HG03039 (cell line): Measurements from ENCODE around the gene CLASP2.

Experiments
- ATAC-seq: cut with Tn5 transposase; IDR thresholded peaks from one replicate; pipeline ENCODE4 v1.9.1; 2021; ENCODE audit warnings: mild to moderate bottlenecking, moderate library complexity; ENCODE audit not compliant: unreplicated experiment

CLASP2 gene

DNA sequence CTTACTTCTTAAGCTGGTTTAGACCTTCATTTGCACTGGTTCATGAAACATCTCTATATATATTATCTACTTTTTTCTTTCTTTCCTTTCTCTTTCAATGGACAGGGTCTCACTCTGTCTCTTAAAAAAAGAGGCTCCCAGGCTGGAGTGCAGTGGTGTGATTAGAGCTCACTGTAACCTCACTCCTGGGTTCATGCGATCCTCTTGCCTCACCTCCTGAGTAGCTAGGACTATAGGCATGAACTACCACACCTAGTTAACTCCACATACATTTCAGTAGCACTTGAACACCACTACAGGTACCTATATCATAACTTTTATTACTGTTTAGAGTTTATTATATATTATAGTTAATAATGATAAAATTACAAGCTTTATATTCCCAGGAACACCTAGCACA lies 160.8 kb downstream of the CLASP2 start:
- no peak for ATAC-seq

DNA sequence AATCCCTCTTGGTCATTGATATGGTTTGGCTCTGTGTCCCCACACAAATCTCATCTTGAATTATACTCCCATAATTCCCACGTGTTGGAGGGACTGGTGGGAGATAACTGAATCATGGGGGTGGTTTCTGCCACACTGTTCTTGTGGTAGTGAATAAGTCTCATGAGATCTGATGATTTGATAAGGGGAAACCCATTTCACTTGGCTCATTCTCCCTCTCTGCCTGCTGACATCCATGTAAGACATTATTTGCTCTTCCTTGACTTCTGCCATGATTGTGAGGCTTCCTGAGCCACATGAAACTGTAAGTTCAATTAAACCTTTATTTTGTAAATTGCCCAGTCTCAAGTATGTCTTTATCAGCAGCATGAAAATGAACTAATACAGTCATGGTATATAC lies 171.0 kb downstream of the CLASP2 start:
- no peak for ATAC-seq

DNA sequence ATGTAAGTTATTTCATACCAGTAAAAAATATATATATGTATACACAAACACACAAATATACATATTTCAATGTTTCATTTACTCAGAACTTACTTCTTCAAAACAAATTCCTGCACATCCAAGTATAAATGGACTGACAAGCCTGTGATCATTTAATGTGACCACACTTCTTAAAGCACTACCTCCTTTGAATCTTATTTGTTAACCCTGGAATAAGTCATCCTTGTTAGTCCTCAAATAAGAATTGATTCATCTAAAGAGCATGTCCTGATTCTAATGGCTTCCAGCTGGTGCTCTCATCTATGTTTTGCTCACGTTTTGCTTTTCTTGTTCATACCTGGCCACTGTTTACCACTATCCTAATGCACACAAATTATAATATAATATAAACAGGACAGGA lies 173.9 kb downstream of the CLASP2 start:
- no peak for ATAC-seq

GRCh38 chr3:33543601-33544000 lies 174.5 kb downstream of the CLASP2 start:
- ATAC-seq = no peak

- no peak for ATAC-seq
These were observed 176.1 kb downstream of the CLASP2 start for GRCh38 chr3:33541918-33542317.

- no peak for ATAC-seq
These were observed 179.2 kb downstream of the CLASP2 start for GRCh38 chr3:33538678-33539339.

DNA sequence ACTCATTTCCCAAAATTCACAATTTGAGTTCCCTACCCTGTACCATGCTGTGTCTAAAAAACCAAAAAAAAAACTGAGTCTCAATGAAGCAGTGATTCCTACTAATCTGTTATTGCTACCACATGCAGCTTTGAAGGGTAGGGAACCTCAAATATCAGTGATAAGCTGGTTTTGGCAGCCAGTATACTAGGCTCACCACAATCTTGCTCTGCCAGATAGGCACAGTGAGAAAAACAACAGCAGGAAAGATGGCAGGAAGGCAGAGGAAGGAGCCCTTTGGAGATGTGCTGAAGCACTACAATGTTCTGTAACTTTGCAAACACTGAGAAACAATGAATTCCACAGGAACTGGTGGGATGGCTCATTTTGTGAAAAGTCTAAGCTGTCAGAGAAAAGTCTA lies 180.9 kb downstream of the CLASP2 start:
- no peak for ATAC-seq

DNA sequence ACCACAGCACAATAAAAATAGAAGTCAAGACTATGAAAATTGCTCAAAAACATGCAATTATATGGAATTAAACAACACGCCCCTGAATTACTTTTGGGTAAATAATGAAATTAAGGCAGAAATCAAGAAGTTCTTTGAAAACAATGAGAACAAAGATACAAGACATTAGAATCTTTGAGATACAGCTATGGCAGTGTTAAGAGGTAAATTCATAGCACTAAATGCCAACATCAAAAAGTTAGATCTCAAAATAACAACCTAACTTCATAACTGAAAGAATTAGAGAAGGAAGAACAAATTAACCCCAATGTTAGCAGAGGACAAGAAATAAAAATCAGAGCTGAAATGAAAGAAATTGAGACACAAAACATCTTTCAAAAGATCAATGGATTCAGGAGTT lies 191.3 kb downstream of the CLASP2 start:
- no peak for ATAC-seq

DNA sequence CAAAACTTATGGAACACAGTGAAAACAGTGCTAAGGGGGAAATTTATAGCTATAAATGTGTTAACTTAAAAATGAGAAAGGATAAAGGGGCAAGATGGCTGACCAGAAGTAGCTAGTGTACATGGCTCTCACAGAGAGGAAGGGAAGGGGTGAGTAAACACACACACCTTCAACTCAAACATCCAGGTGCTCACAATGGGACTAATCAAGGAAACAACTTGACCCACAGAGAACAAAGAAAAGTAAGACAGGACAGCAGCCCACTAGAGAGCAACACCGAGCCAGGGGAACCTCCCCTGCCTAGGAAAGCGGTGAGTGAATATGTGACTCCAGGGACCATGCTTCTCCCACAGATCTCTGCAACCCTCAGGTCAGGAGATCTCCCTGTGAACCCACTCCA lies 192.8 kb downstream of the CLASP2 start:
- no peak for ATAC-seq

DNA sequence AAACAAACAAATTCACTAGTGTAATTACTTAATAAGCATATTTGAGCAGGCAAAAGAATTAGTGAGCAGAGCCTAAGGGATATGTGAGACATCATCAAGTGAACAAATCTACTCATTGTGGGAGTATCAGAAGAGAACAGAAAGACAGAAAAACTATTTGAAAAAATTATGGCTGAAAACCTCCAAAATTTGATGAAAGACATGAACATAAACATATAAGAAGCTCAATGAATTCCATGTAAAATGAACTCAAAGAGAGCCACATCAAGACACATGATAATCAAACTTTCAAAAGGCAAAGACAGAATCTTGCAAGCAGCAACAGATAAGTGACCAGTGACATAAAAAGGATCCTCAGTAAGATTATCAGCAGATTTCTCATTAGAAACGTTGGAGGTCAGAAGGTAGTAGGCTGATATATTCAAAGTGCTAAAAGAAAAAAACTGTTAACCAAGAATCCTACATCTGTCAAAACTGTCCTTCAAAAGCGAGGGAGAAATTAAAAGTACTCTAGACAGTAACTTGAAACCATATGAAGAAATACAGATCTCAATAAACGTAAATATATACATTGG lies 194.9 kb downstream of the CLASP2 start:
- ATAC-seq = no peak

- ATAC-seq = no peak
These were observed 196.3 kb downstream of the CLASP2 start for GRCh38 chr3:33521736-33522135.

DNA sequence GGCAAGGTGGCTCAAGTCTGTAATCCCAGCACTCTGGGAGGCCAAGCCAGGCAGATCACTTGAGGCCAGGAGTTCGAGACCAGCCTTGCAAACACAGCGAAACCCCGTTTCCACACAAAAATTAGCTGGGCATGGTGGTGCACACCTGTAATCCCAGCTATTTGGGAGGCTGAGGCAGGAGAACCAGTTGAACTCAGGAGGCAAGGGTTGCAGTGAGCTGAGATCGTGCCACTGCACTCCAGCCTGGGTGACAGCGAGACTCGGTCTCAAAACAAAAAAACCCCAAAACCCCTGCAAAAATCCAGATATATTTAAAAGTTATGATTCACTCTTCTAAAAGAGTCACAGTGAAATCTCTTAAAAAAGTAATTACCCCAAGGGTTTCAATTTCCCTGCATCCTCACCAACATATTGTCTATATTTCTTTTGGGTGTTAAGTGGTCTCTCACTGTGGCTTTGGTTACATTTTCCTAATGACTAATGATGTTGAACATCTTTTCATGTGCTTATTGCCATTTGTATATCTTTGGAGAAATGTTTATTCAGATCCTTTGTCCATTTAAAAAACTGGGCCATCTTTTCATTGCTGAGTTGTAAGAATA lies 204.7 kb downstream of the CLASP2 start:
- no peak for ATAC-seq

GRCh38 chr3:33505027-33505426 lies 213.0 kb downstream of the CLASP2 start:
- no peak for ATAC-seq

GRCh38 chr3:33496449-33496848 lies 221.6 kb downstream of the CLASP2 start:
- ATAC-seq = no peak

GRCh38 chr3:33491721-33492120 lies 226.3 kb downstream of the CLASP2 start:
- no peak for ATAC-seq

- no peak for ATAC-seq
These were observed 227.3 kb downstream of the CLASP2 start for GRCh38 chr3:33490641-33491241.

DNA sequence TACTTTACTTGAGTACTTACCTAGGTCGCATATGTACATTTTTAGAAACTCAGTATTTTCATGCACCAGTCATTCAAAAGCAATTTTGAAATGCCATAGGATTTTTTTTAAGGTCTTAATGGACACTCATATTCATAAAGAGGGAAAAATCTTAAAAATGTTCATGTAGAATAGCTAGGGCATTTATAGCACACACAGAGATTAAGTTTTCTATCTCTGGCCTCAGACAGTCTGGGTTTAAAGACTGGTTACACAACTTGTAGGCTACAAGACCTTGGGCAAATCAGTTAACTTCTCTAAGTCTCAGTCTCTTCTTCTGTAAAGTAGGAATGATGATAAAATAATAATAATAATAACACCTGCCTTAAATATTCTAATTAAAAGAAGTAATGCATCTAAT lies 229.4 kb downstream of the CLASP2 start:
- ATAC-seq = no peak

GRCh38 chr3:33488246-33488645 lies 229.8 kb downstream of the CLASP2 start:
- no peak for ATAC-seq

- no peak for ATAC-seq
These were observed 235.9 kb downstream of the CLASP2 start for GRCh38 chr3:33482111-33482521.

DNA sequence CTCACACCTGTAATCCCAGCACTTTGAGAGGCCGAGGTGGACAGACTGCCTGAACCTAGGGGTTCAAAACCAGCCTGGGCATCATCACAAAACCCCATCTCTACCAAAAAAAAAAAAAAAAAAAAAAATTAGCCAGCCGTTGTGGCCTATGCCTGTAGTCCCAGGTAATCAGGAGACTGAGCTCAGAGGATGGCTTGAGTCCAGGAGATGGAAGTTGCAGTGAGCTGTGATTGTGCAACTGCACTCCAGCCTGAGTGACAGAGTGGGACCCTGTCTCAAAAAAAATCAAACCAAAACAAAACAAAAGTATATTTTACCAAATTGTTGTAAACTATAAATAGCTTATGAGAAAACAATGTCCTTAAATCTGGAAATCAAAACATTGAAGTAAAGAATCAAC lies 243.2 kb downstream of the CLASP2 start:
- no peak for ATAC-seq

GRCh38 chr3:33473813-33474212 lies 244.2 kb downstream of the CLASP2 start:
- no peak for ATAC-seq

DNA sequence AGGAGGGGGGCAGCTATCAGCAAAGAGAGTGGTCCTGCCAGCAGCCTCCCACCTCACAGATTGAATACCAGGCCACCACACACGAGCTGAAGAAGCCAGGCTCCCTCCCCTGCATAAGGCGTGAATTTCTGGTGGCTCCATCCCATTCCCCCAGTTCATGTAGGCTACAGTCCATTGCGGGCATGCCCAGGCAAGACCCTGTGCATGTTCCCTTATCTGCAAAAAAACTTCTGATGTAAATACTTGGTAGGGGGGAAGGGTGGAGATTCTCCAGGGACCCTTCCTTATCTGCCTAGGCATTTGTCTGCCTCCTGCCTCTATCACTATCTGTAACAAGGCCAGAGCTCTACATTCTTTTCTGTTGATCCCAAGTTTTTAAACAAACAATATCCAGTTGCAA lies 250.3 kb downstream of the CLASP2 start:
- no peak for ATAC-seq
